Neural cell (in vitro differentiated cells): ENCODE data around the gene FSIP1. TPM values are rescaled to one million over a fixed set of nuclear protein-coding genes. Genes with fewer than 3 reads are reported as not detected.

Source experiments
- H2AFZ ChIP-seq: fragments of 200-600, 300-800 bp; sonication (generic), shearing (Covaris generic); 2 replicates; pipeline ENCODE4 v1.6.0; 2014; ENCODE audit warnings: low read depth, mild to moderate bottlenecking, antibody characterized with exemption, low read length, moderate library complexity
- H3F3A ChIP-seq: fragments of 200-600 bp; shearing (Covaris generic); 2 replicates; pipeline ENCODE4 v1.6.1; 2016; ENCODE audit warnings: mild to moderate bottlenecking, moderate library complexity, mixed read lengths, antibody characterized with exemption, low read length; ENCODE audit not compliant: insufficient read depth, poor library complexity, severe bottlenecking
- H3K27ac ChIP-seq: fragments of 200-600, 300-800 bp; sonication (generic), shearing (Covaris generic); 2 replicates; pipeline ENCODE4 v1.5.1; 2014; ENCODE audit warnings: mild to moderate bottlenecking, low read length, moderate library complexity
- H3K27me3 ChIP-seq: fragments of 300-800, 200-600 bp; sonication (generic), shearing (Covaris generic); 2 replicates; pipeline ENCODE4 v1.6.0; 2014; ENCODE audit warnings: mild to moderate bottlenecking, low read depth, low read length, moderate library complexity; ENCODE audit not compliant: insufficient read depth
- H3K36me3 ChIP-seq: fragments of 300-800, 200-600 bp; sonication (generic), shearing (Covaris generic); 2 replicates; pipeline ENCODE4 v1.5.1; 2014; ENCODE audit warnings: mild to moderate bottlenecking, antibody characterized with exemption, low read length, moderate library complexity; ENCODE audit not compliant: insufficient read depth
- H3K4me2 ChIP-seq: fragments of 300-800, 200-600 bp; sonication (generic), shearing (Covaris generic); 2 replicates; pipeline ENCODE4 v1.6.0; 2014; ENCODE audit warnings: mild to moderate bottlenecking, low read length
- H3K4me3 ChIP-seq: fragments of 300-800, 200-600 bp; sonication (generic), shearing (Covaris generic); 2 replicates; pipeline ENCODE4 v1.5.1; 2014; ENCODE audit warnings: mild to moderate bottlenecking, low read length, moderate library complexity
- H3K79me2 ChIP-seq: fragments of 200-600 bp; shearing (Covaris generic); replicated peaks from 2 replicates; pipeline ENCODE4 v1.6.0; 2014; ENCODE audit warnings: mild to moderate bottlenecking, low read length, moderate library complexity; ENCODE audit not compliant: insufficient read depth
- H3K9ac ChIP-seq: fragments of 300-800, 200-600 bp; sonication (generic), shearing (Covaris generic); 2 replicates; pipeline ENCODE4 v1.6.1; 2016; ENCODE audit warnings: mild to moderate bottlenecking, low read length, mixed read lengths
- H3K9me2 ChIP-seq: fragments of 200-600 bp; shearing (Covaris generic); 2 replicates; pipeline ENCODE4 v1.6.1; 2016; ENCODE audit warnings: mild to moderate bottlenecking, low read length, mixed read lengths; ENCODE audit not compliant: insufficient read depth
- H3K9me3 ChIP-seq: fragments of 200-600, 300-800 bp; sonication (generic), shearing (Covaris generic); 2 replicates; pipeline ENCODE4 v1.6.1; 2016; ENCODE audit warnings: mild to moderate bottlenecking, mixed run types, low read length, moderate library complexity, mixed read lengths
- H4K20me1 ChIP-seq: fragments of 200-600 bp; shearing (Covaris generic); 2 replicates; pipeline ENCODE4 v1.6.1; 2016; ENCODE audit warnings: mild to moderate bottlenecking, mixed run types; ENCODE audit not compliant: insufficient read depth
- CTCF ChIP-seq: fragments of 450-650 bp; IDR thresholded peaks from 2 replicates; pipeline ENCODE4 v1.5.1; 2014; ENCODE audit warnings: antibody characterized with exemption, mild to moderate bottlenecking, moderate library complexity; ENCODE audit not compliant: poor library complexity, severe bottlenecking
- EP300 ChIP-seq: fragments of 450-650 bp; conservative IDR thresholded peaks from 2 replicates; pipeline ENCODE4 v1.6.1; 2014; ENCODE audit warnings: antibody characterized with exemption, mild to moderate bottlenecking, moderate library complexity; ENCODE audit not compliant: poor library complexity, severe bottlenecking
- EZH2 ChIP-seq: fragments of 200-600, 300-800 bp; shearing (Covaris generic), sonication (generic); IDR thresholded peaks from 2 replicates; pipeline ENCODE4 v1.6.1; 2014; ENCODE audit warnings: antibody characterized with exemption, low read length, borderline replicate concordance, mild to moderate bottlenecking; ENCODE audit not compliant: insufficient read depth, poor library complexity, severe bottlenecking
- MXI1 ChIP-seq: fragments of 450-650 bp; conservative IDR thresholded peaks from 2 replicates; pipeline ENCODE4 v1.6.1; 2014; ENCODE audit warnings: antibody characterized with exemption, mild to moderate bottlenecking; ENCODE audit not compliant: poor library complexity, severe bottlenecking
- POLR2AphosphoS5 ChIP-seq: IDR thresholded peaks from 2 replicates; pipeline ENCODE4 v1.6.1; 2012
- RAD21 ChIP-seq: fragments of 450-650 bp; conservative IDR thresholded peaks from 2 replicates; pipeline ENCODE4 v1.6.1; 2014; ENCODE audit warnings: antibody characterized with exemption, mild to moderate bottlenecking, moderate library complexity
- REST ChIP-seq: IDR thresholded peaks from 2 replicates; pipeline ENCODE4 v1.6.1; 2012; ENCODE audit warnings: borderline replicate concordance
- SMC3 ChIP-seq: fragments of 450-650 bp; conservative IDR thresholded peaks from 2 replicates; pipeline ENCODE4 v1.6.1; 2014; ENCODE audit warnings: antibody characterized with exemption, mild to moderate bottlenecking, moderate library complexity; ENCODE audit not compliant: poor library complexity
- TAF1 ChIP-seq: IDR thresholded peaks from 2 replicates; pipeline ENCODE4 v1.6.1; 2012; ENCODE audit warnings: low read depth
- polyA plus RNA-seq: library from polyadenylated mRNA; depleted of rRNA; stranded (reverse); fragments of >200 nt; gene quantifications from 2 replicates; pipeline ENCODE4 v1.2.3, GENCODE V29; 2014

Gene FSIP1
- polyA plus RNA-seq, 1 donor from 2014 or later: 3.8 TPM

GRCh38 chr15:39730552-39730951, 52.1 kb downstream of the FSIP1 start:
- TF ChIP-seq CTCF (no peak), EP300 (no peak), POLR2AphosphoS5 (no peak), MXI1 (no peak), SMC3 (no peak)

GRCh38 chr15:39729500-39729899, 53.1 kb downstream of the FSIP1 start:
- Histone ChIP-seq H4K20me1 (no peaks in the 10 kb centered on the region), H3F3A (no peaks in the 10 kb centered on the region), H3K9me3 (no peaks in the 10 kb centered on the region), H3K9me2 (no peaks in the 10 kb centered on the region), H3K79me2 (no peaks in the 10 kb centered on the region), H3K4me2 (no peak overlapping the region), H3K27me3 (no peaks in the 10 kb centered on the region), H3K9ac (no peak overlapping the region), H3K36me3 (no peaks in the 10 kb centered on the region), H3K27ac (no peak overlapping the region), H3K4me3 (no peak overlapping the region), H2AFZ (no peak overlapping the region)
- TF ChIP-seq SMC3: no peak
- TF ChIP-seq EP300: no peak
- no peak for TF ChIP-seq REST
- no peak for TF ChIP-seq TAF1
- no peak for TF ChIP-seq EZH2
- TF ChIP-seq POLR2AphosphoS5: no peak
- no peak for TF ChIP-seq MXI1
- TF ChIP-seq RAD21: no peak
- no peak for TF ChIP-seq CTCF

More at GRCh38 chr15:39730552-39730951, 52.1 kb downstream of the FSIP1 start:
- Histone ChIP-seq H3K27ac (no peak overlapping the region), H3K9me3 (no peaks in the 10 kb centered on the region), H3K27me3 (no peaks in the 10 kb centered on the region), H3K4me2 (no peak overlapping the region), H3K4me3 (no peak overlapping the region), H2AFZ (no peak overlapping the region), H3K79me2 (no peaks in the 10 kb centered on the region), H3K9ac (no peak overlapping the region), H3K9me2 (no peaks in the 10 kb centered on the region), H4K20me1 (no peaks in the 10 kb centered on the region), H3F3A (no peaks in the 10 kb centered on the region), H3K36me3 (no peaks in the 10 kb centered on the region)
